HG03280 (cell line): ENCODE results near the gene KDM4C.
A peak's percentile ranks its signal among the peaks of the same experiment; 100 is the strongest.

Experiments used
- ATAC-seq: cut with Tn5 transposase; IDR thresholded peaks from one replicate; pipeline ENCODE4 v1.9.1; 2021; ENCODE audit warnings: mild to moderate bottlenecking, moderate library complexity; ENCODE audit not compliant: unreplicated experiment

KDM4C gene

DNA sequence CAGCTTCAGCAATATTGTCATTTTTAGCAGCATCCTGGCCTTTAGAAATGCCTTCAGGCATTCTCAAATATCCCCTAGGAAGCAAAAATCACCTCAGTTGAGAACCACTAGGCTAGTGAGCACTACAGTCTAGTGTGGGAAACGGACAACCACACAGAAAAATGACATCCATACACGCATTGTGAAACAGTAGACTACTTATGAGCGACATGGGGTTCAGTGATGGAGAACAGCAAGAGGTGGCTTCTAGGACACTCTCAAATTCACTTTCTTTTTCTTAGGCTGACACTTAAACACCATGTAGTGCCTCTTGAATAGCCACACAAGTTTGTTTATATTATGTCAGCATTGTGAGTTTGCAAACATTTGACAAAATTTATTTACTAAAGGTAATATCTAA lies 203.0 kb downstream of the KDM4C start:
- ATAC-seq, result peak; percentile 61

DNA sequence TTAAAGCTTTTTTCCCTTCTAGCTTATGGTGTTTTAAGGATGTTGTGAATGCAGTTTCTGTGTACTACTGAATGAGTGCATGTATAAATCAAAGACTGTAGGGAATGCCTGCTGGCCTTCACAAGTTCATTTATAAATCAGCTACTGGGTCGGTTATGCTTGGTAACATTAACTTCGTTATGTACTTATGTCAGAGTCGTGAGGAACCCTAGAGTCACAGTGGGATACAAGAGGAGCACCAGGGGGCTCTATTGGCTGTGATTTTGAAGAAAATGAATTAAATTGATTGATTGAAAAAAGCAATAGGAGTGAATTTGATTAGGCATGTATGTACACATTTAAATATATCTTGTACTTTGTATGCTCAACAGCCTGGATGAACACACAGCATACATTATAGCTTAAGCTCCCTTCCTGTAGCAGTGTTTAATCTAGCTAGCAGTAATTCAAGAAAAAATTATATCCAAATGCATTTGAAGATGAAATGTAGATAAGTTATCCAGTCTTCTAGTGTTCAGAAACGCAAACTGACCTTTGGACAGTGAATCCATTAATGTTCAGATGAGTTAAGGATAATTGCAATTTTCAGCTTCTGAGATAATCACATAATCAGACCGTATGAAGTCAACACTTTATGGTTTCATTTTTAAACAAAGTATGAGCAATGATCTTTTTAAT lies 204.2 kb downstream of the KDM4C start:
- ATAC-seq, result no peak

DNA sequence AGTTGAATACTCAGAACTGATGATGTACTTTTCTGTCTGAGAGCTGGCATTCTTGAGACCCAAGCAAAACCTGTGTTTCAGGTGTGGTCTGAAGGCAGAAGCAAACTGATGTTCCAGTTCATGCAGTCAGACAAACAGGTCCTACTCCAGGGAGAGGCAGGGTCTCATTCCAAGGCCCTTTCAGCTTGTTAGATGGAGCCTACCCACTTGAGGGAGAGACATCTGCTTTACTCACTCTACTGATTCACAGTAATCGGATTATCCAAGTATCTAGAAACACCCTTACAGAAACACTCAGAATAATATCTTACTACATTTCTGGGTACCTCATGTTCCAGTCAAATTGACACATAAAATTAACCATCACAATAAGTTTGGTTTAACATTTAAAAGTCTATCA lies 207.8 kb downstream of the KDM4C start:
- no peak for ATAC-seq

GRCh38 chr9:6968271-6968670 lies 210.5 kb downstream of the KDM4C start:
- ATAC-seq, result no peak

GRCh38 chr9:6969805-6970204 lies 212.0 kb downstream of the KDM4C start:
- ATAC-seq, result no peak

DNA sequence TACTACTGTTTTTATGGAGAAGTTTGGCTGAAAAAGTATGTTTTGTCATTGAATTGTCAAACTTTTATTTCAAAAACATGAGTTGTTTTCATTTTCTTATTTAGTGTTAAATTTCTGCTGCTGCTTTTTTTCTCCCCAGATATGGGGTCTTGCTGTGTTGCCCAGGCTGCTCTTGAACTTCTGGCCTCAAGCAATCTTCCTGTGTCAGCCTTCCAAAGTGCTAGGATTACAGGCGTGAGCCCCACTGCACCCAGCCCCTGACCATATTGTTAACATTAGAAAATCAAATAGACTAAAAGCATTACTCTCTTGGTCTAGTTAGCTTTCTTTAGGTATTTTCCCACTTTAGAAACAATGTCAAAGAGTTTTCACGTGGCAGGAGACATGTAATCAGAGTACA lies 215.3 kb downstream of the KDM4C start:
- ATAC-seq, result no peak

DNA sequence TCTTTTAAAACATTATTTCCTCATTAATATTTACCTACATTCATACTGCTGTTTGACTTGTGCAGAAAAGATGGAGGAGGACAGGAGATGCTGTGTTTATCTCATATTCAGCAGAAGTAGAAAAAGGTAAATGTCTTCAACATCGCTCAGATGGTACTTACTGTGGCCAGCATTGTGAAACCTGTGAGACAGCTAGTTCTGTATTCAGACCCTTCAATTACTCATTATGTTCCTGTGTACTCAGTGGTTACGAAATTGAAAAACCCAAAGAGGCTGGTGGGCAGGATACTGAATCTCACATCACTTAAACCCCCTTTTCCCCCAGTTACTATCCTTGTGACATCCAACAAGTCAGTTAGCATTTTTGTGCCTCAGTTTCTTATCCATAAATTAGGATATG lies 216.0 kb downstream of the KDM4C start:
- peak; percentile 97 for ATAC-seq

DNA sequence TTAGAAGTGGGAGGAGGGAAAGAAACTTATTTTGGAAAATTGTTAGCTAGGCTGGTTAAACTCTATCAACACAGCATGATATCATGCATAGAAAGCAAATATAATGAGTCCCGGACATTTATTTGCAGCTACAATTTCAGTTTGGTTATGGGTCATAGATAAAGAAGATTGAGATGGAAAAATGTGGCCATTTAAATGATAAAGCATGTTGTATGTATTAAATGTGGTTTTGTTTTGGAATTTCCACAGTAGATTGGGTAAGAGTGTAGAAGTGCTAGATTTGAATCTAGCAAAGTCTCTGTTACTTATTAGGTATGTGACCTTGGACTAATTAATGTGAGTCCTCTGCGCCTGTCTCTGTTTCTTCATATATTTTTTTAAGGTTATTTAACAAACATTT lies 217.4 kb downstream of the KDM4C start:
- ATAC-seq, result no peak

DNA sequence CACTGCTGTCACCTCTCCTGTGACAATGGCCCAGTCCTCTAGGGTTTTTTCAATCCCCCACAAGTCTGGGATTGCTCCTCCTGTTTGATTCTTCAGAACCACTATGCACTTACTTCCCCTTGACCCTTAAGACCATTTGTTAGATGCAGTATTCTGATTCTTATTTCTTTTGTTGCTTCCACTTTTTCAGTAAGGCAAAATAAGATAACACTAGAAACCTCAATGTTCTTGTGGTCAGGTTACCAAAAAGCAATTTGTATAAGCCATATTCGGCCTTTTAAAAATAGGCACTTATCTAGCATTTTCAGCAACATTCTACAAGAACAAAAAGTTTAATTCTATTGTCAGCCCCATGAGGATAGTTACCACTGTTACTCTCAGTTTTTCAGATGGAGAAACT lies 220.0 kb downstream of the KDM4C start:
- no peak for ATAC-seq

DNA sequence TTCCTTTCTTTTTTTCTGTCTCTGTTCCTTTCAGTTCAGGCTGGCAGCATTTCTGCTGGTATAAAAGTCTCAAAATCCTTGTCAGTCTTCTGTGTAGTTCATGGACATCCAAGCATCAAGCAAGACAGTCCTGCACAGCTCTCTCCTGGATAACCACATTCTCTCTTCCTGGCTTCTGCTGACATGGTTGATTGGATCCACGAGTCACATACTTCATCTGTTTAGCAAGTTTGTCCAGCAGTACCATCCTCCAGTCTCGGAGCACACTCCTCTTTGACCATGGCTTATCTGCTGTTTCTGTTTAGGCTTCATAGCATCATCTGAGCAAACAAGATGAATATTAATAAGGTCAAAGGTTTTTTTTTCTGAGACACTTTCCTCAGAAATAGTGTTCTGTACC lies 220.8 kb downstream of the KDM4C start:
- ATAC-seq, result no peak

- no peak for ATAC-seq
Measured at GRCh38 chr9:6984941-6985578, 227.3 kb downstream of the KDM4C start.

GRCh38 chr9:6986141-6986815 lies 228.5 kb downstream of the KDM4C start:
- ATAC-seq, result no peak

DNA sequence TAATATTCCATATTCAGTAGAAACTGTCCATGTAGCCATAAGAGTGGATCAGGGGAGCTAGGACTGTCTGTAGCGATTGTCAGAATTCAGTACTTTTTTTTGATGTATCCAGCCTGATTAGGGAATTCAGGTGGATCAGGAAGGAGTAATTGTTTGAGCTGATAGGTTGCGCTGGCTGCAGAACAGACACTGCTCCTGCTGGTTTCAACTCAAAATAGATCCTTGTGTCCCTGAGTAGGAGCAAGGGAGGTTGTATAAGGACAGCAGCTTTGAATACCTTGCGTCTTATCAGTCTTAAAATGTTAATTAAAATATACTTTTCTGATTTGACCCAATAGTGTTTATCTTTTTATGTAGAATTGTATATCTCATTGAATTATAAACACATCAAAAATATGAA lies 229.6 kb downstream of the KDM4C start:
- ATAC-seq, result no peak

DNA sequence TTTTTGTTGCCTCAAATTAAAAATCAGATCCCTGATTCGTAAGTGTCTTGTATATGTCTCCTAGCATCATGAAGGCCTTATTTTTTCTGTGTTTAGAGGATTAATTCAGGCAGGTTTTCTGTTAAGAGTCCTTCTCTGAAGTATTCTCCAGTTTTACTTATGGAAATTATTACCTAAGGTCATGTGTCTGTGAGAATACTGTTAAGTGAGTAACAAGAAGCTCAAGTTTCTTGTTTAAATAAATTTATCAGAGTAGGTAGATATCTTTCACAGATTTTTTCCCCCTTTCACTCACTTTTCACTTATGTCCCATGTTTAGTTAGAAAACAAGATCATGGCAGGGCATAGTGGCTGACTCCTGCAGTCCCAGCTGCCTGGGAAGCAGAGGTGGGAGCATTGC lies 233.6 kb downstream of the KDM4C start:
- no peak for ATAC-seq

GRCh38 chr9:6996061-6996854 lies 238.5 kb downstream of the KDM4C start:
- ATAC-seq, result no peak

DNA sequence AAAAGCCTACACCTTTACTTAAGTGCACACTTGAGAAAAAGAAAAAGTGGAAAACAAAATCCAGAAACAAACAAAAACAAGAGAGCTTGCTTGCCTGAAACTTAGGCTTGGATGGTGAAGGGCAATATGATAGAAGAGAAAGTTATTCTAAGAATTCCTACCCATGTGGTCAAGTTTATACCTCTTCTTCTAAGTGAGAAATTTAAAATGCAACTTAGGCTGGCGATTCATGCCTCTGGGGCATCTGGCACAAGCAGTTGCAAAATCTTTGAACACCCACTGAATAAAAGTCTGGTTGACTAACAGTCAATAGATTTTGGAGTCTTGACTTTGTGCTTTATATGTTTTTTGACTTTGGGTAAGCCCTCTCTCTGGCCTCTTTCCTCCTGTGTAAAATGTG lies 239.6 kb downstream of the KDM4C start:
- no peak for ATAC-seq

- no peak for ATAC-seq
Measured at GRCh38 chr9:6999794-7000193, 242.0 kb downstream of the KDM4C start.

GRCh38 chr9:7001571-7001970 lies 243.8 kb downstream of the KDM4C start:
- ATAC-seq, result no peak

- ATAC-seq, result no peak
Measured at GRCh38 chr9:7003861-7004260, 246.1 kb downstream of the KDM4C start.

DNA sequence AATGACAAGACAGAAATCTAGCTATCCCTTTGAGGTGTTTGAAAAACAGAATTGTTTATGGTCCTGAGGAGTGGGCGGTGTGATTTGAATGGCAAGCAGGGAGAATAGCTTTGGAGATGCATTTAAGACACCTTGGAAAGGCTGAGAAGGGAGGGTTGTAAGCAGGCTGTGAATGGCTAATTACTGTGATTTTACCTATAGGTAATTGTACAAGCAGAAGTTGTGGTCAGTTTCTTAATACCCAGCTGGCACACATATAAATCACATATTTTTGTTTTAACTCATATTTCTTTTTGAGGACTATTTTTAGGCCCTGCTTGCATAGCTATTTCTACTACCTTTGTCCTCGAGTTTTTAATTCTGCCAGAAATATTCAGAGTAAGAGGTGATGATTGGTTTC lies 248.6 kb downstream of the KDM4C start:
- ATAC-seq, result no peak

GRCh38 chr9:7008411-7008810 lies 250.6 kb downstream of the KDM4C start:
- ATAC-seq, result no peak

- ATAC-seq, result no peak
Measured at GRCh38 chr9:7009065-7009464, 251.3 kb downstream of the KDM4C start.
